Measurements from ENCODE around the gene ZNF784.

The ZNF784 gene

GRCh38 chr19:55620410-55621204 lies 3.8 kb downstream of the ZNF784 start:
- DNase-seq (ENCODE audit: low read depth): peak; percentile 41

GRCh38 chr19:55619286-55619685 lies 5.1 kb downstream of the ZNF784 start:
- DNase-seq (ENCODE audit: low read depth): peak; percentile 65

- DNase-seq (ENCODE audit: low read depth): no peak
Observed at GRCh38 chr19:55618426-55618825, 5.9 kb downstream of the ZNF784 start.

GRCh38 chr19:55617426-55617825 lies 6.9 kb downstream of the ZNF784 start:
- no peak for DNase-seq (ENCODE audit: low read depth)

GRCh38 chr19:55616395-55616875 lies 7.9 kb downstream of the ZNF784 start:
- DNase-seq (ENCODE audit: low read depth): no peak

- no peak for DNase-seq (ENCODE audit: low read depth)
Observed at GRCh38 chr19:55615543-55616394, 8.6 kb downstream of the ZNF784 start.

- DNase-seq (ENCODE audit: low read depth): no peak
Observed at GRCh38 chr19:55614711-55615542, 9.4 kb downstream of the ZNF784 start.

GRCh38 chr19:55613930-55614710 lies 10.2 kb downstream of the ZNF784 start:
- DNase-seq (ENCODE audit: low read depth): no peak

- DNase-seq (ENCODE audit: low read depth): no peak
Observed at GRCh38 chr19:55613396-55613795, 11.0 kb downstream of the ZNF784 start.

- DNase-seq (ENCODE audit: low read depth): no peak
Observed at GRCh38 chr19:55611983-55612645, 12.3 kb downstream of the ZNF784 start.

GRCh38 chr19:55611300-55611982 lies 12.9 kb downstream of the ZNF784 start:
- no peak for DNase-seq (ENCODE audit: low read depth)

- no peak for DNase-seq (ENCODE audit: low read depth)
Observed at GRCh38 chr19:55609326-55609725, 15.0 kb downstream of the ZNF784 start.

- DNase-seq (ENCODE audit: low read depth): no peak
Observed at GRCh38 chr19:55606817-55607216, 17.5 kb downstream of the ZNF784 start.

GRCh38 chr19:55606471-55606787 lies 17.9 kb downstream of the ZNF784 start:
- DNase-seq (ENCODE audit: low read depth): no peak

- DNase-seq (ENCODE audit: low read depth): peak; percentile 91
Observed at GRCh38 chr19:55605637-55606470, 18.5 kb downstream of the ZNF784 start, which contains the start of gene ZNF865. ZNF865 (plus strand) TSS chr19:55605647; CDS start chr19:55613619, 7,972 bp downstream.

GRCh38 chr19:55605207-55605636 lies 19.1 kb downstream of the ZNF784 start:
- DNase-seq (ENCODE audit: low read depth): peak; percentile 96

GRCh38 chr19:55603581-55604292 lies 20.6 kb downstream of the ZNF784 start:
- DNase-seq (ENCODE audit: low read depth): no peak

- DNase-seq (ENCODE audit: low read depth): no peak
Observed at GRCh38 chr19:55603115-55603514, 21.3 kb downstream of the ZNF784 start.
